Activated T-cell treated with anti-CD3 and anti-CD28 coated beads for 4 hours (primary cell): ENCODE measurements around the gene SCYGR6.
"Not testable (repeated sequence)": the region's sequence is repeated elsewhere in the genome, so short reads cannot be mapped to it uniquely, and the experiment has no call there.

Experiments used
- DNase-seq: peaks from one replicate; pipeline ENCODE4 v3.0.0-alpha.2; 2020

SCYGR6 gene, protein sequence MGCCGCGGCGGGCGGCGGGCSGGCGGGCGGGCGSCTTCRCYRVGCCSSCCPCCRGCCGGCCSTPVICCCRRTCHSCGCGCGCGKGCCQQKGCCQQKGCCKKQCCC

DNA sequence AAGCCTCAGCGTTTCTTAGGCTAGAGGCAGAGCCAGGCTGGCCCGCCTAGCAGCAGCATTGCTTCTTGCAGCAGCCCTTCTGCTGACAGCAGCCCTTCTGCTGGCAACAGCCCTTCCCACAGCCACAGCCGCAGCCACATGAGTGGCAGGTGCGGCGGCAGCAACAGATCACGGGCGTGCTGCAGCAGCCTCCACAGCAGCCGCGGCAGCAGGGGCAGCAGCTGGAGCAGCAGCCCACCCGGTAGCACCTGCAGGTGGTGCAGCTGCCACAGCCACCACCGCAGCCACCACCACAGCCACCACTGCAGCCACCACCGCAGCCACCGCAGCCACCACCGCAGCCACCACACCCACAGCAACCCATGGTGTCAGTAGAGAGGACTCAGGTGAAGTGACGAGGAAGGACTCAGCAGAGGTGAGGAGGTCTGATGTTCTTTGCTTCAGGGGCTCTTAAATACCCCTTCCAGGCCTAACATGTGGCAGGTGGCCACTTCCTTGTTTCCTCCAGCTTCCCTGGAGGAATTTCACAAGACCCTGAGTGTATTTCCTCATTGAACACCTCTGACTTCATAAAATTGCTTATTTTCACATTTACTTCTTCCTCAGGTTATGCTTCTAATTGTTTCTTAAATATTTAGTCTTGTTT is at the start of gene SCYGR6:
Gene SCYGR6, minus strand, starts transcription at position 364 of the 646 bp plus-strand sequence. Its CDS starts 0 bp downstream, at position 364.
- DNase-seq = no peak

DNA sequence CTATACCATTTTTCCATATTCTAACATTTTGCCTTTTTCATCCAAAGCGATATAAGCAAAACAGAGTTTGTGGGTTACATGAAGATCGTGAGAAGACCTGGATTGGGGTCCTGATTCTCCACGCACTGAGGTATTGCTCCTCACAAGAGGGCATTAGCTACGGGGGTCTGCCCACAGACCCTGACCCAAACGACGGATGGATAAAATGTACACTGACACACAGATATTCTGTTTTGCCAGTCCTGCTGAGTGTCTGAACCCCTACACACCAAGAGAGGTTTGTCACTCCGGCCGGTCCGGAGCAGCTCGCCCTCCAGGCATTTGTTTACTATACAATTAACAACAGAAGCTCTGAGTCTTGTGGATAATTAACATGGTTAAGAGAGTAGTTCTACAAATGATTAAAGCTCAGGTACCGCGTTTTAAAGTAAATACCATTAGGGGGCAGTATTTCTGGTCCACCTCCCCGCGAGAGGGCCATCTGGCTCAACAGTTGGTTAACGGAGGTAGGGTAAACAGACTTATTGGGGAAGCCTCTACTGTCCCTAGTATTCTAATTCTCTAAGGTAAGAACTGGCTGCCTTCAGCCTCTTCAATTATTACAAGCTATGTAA is 49.6 kb upstream of the SCYGR6 start:
- DNase-seq = no peak

DNA sequence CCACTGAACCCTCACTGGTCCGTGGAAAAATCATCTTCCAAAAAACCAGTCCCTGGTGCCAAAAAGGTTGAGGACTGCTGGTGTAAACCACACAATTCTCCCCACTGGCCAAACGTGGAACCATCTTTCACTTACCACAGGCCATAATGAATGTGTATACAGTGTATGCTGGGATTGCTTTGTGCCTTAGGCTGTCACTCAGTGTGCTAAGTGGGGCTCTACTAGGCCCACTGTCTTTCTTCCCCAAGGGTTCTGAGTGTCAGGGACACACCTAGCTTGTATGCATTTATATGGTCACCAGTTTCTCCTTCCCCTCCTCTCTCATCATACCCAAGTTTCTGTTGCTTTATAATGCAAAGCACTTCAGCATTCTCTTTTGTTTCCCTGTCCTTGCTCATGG is 48.4 kb upstream of the SCYGR6 start:
- no peak for DNase-seq

DNA sequence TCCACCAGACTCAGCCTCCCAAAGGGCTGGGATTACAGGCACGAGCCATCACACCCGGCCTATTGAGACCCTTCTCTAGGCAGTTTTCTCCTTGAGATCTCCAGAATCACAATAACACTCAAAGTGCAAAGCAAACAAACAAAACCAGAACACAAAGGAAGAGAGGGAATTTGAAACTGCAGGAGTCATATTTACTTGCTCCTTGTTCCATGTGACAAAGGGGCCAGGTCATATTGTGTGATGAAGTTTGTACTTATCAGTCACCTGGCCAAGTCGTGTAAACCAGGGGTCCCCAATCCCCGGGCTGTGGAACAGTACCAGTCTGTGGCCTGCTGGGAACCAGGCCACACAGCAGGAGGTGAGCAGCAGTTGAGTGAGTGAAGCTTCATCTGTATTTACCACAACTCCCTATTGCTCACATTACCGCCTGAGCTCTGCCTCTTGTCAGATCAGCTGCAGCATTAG is 47.7 kb upstream of the SCYGR6 start:
- no peak for DNase-seq

DNA sequence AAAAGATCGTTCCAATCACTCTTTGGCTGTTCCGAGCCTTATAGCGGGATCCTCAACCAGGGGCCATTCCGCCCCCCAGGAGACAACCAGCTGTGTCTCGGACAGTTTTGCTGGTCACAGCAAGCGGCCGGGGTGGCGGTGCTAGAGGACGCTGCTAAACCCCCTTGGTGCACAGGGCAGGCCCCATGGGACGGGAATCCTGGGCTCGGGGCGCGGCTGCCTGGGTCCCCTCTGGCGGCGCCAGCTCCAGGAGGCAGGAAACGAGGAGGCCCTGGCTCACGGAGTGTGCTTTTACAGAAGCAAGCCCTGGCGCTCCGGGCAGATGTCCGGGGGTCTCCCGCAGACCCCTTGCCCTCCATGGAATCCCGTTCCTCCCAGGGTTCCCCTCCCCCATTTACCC is 43.3 kb upstream of the SCYGR6 start:
- no peak for DNase-seq

DNA sequence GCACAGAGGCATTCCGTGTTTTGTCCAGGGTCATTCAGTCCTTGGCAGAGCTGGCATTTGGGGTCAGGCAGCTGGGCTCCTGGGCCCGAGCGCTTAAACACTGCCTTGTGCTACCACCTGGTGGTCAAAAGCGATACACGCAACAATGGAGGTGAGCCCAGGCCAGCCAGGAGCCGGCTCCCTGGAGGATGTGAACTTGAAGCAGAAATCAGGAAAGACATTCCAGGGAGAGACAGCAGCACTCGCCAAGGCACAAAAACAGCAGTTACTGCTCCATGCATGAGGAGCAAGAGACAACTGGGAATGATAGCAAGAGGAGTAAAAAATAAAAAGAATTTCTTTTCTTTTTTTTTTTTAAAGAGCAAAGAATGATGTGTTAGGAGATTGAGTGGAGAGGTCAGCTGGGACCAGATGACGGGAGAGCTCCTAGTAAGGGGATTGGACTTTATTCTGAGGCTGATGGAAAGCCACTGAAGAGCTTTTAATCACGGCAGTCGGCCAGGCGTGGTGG is 41.9 kb upstream of the SCYGR6 start:
- DNase-seq = peak; percentile 42

DNA sequence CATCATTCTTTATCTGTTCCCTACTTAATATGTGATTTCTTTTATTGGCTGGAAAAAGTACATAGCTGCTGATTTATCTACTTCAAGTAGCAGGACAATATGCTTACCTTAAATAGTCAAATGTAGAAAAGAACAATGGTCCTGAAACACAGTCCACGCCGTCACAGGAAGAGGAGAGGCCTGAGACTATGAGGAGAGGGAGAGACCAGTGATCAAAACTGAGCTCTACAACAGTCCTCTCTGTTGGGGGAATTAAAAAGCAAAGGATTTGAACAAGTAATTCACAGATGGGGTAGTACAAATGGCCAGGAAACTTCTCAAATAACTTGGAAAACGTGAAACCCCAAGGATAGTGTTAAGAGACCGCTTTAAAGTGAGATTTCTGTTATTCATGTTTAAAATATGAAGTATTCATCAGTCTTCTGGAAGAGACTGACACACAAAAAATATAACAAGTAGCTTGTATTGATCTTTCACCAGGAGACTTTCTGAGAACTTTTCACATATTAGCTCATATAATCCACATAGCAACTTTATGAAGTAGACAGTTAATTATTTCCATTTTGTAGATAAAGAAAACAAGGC is 41.3 kb upstream of the SCYGR6 start:
- DNase-seq = no peak

DNA sequence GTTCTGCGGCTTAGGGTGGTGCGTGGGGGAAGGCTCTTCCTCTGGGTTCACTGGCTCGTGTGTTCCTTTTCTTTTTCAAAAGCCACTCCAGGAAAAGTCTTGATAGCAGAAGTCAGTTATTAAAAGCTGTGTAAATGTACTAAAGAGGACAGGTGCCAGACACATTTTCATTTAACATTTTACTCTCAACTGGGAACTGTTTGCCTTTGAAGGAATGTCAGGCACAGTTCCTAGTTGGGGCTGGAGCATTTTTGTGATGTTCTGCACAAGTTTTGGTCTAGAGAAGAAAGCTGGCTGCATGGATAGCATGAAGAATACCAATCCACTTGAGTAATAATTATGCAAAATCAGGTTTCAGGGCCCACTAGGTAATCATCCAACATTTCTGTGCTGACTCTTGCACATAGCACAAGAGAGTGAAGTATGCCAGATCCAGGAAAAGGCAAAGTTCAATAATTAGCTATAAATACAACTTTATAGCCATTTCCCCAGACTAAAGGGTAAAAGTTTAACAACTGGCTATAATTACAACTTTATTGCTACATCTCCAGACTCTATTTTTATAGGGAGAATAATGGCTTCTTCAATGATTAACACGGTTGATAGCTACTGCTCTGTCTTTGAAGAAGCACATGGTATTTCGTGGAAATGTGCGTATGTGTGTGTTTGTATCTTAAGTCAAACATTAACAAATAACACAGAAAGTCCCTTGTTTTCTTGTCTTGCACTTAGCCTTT is 37.4 kb upstream of the SCYGR6 start:
- DNase-seq = no peak

DNA sequence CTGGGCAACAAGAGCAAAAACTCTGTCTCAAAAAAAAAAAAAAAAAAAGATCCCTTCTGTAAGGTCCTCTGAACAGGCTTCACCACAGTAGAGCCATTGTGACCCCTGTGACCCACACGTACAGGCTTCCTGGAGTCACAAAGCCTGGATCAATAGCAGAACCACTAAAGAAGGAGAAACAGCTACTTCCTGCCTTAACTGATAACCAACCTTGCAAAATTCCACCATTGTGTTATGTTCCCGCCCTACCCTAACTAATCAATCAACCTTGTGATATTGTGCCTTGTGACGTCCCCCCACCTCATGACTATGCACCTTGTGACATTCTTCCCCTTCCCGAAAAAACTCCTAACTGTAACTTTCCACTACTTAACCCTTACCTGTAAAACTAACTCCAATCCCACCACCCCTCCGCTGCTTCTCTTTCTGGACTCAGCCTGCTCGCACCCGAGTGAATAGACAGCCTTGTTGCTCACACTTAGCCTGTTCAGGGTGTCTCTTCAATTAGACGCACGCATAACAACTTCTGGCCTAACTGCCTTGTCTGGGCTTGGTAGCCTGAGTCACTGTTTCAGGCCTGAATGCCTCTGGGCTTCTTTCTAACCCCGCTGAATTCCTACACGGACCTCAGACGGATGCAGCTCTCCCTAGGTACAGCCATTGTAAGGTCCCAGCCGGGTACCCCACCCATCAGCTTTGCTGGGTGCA is 35.0 kb upstream of the SCYGR6 start:
- DNase-seq = no peak

DNA sequence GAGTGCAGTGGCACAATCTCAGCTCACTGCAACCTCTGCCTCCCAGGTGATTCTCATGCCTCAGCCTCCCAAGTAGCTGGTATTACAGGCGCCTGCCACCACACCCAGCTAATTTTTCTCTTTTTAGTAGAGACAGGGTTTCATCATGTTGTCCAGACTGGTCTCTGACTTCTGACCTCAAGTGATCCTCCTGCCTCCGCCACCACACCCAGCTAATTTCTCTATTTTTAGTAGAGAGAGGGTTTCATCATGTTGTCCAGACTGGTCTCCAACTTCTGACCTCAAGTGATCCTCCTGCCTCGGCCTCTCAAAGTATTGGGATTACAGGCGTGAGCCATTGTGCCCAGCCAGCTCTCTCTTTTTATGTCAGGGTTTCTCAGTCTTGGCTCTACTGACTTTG is 31.7 kb upstream of the SCYGR6 start:
- DNase-seq = not testable (repeated sequence)

DNA sequence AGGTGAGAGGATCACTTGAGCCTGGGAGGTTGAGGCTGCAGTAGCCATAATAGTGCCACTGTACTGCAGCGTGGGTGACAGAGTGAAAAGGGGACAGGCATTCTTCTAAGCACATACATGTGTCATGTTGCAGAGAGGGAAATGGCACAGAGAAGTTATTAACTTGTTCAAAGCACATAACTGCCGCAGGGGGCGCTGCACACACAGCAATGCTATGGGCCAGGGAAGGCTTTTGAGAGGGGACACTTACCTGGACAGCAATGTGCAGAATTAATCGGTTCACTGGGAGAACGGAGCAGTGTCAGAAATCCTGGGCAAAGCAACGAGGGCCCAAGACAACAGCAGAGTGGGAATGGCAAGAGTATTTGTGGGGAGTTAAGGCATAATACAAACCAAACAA is 23.5 kb upstream of the SCYGR6 start:
- no peak for DNase-seq

DNA sequence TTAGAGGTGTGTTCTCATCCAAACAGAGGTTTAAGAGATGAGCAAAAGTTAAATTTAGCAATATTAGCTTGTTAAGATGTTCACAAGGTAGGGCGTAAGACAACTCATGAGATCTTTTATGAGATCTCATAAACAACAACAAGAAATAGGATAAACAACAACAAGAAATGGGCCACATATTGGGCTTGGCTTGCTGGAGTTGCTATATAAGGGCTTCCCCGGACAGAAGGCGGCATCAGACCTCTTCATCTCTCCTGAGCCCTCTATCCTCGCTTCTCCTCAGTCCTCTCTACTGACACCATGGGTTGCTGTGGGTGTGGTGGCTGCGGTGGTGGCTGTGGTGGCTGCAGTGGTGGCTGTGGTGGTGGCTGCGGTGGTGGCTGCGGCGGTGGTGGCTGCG is 21.0 kb upstream of the SCYGR6 start, which contains the start of gene SCYGR8:
Gene SCYGR8, plus strand, starts transcription at position 301 of the 400 bp plus-strand sequence. Its CDS starts 0 bp downstream, at position 301.
- no peak for DNase-seq

DNA sequence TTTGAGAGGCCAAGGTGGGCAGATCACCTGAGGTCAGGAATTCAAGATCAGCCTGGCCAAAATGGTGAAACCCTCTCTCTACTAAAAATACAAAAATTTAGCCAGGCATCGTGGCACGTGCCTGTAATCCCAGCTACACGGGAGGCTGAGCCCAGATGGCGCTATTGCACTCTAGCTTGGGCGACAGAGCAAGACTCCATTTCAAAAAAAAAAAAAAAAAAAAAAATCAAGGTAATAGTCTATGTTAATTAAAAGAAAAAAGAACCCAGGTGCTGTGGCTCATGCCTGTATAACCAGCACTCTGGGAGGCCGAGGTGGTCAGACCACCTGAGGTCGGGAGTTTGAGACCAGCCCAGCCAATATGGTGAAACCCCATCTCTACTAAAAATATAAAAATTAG is 16.1 kb upstream of the SCYGR6 start:
- DNase-seq = not testable (repeated sequence)

DNA sequence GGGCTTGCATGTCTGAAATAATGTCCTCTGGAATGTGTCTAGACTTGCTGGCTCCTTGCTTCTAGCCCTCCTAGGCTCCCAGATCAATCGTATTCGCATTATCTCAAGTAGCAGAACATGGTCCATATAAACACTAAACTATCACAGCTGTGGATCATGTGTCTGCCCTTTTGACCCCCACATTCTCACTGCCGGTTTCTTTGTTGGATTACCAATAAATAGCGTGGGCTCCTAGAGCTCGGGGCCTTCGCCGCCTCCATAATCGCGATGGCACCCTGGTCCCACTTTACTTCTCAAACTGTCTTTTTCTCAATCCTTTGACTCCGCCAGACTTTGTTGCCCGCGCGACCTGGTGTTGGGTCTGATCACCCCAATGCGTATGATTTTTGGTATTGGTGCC is 14.8 kb upstream of the SCYGR6 start:
- DNase-seq = no peak

DNA sequence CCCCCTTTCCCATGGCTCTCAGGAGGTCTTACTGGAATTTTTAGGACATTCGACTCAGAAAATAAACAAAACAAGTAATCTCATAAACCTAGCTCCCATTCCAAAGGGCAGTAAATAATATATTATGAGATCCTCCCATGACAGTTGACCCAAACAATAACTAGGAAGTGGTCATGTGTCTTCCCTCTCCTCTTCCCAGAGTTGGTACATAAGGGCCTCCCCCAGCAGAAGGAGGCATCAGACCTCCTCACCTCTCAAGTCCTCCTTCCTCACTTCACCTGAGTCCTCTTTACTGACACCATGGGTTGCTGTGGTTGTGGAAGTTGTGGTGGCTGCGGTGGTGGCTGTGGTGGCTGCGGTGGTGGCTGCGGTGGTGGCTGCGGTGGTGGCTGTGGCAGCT is 3.5 kb upstream of the SCYGR6 start, which contains the start of gene SCYGR7:
Gene SCYGR7, plus strand, starts transcription at position 301 of the 400 bp plus-strand sequence. Its CDS starts 0 bp downstream, at position 301.
- DNase-seq = no peak

DNA sequence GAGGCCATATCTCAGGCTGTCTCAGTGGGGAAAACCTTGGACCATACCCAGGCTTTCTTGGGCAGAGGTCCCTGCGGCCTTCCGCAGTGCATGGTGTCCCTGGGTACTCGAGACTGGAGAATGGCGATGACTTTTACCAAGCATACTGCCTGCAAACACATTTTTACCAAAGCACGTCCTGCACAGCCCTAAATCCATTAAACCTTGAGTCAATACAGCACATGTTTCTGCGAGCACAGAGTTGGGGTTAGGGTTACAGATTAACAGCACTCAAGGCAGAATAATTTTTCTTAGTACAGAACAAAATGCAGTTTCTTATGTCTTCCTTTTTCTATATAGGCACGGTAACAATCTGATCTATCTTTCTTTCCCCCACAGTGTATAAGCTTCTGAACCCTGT is 1.7 kb downstream of the SCYGR6 start:
- not testable (repeated sequence) for DNase-seq

DNA sequence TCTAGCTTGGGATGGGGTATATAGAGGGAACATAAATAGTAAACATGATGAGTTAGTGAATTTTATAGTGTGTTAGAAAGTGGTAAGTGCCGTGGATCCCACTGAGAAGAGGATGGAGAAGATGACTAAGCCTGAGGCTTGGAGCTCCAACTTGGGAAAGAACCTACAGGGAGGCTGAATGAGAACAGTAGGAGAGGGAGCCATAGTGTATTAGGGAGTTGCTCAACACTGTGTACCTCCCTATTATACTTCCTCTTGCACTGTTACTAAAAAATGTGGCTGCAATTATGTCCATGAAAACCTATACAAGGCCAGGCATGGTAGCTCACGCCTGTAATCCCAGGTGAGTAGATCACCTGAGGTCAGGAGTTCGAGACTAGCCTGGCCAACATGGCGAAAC is 3.9 kb downstream of the SCYGR6 start:
- no peak for DNase-seq

DNA sequence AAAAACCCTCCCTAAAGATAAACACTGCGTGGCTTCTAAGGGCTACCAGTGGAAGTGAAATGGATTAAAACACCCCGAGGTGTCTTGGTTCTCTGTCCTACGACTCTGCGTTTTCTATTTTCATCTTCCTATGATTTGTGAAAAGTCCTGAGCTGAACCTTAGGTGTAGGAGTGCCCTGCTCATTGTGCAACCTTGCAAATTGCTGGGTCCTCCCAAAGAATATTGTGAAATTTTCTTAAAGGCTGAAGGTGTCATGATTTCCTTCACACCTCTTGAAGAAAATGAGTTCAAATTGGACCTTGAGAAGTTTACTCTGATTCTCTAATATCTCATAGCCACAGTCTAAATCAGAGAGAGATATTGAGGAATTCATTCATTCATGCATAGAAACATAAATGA is 4.9 kb downstream of the SCYGR6 start:
- DNase-seq = no peak

DNA sequence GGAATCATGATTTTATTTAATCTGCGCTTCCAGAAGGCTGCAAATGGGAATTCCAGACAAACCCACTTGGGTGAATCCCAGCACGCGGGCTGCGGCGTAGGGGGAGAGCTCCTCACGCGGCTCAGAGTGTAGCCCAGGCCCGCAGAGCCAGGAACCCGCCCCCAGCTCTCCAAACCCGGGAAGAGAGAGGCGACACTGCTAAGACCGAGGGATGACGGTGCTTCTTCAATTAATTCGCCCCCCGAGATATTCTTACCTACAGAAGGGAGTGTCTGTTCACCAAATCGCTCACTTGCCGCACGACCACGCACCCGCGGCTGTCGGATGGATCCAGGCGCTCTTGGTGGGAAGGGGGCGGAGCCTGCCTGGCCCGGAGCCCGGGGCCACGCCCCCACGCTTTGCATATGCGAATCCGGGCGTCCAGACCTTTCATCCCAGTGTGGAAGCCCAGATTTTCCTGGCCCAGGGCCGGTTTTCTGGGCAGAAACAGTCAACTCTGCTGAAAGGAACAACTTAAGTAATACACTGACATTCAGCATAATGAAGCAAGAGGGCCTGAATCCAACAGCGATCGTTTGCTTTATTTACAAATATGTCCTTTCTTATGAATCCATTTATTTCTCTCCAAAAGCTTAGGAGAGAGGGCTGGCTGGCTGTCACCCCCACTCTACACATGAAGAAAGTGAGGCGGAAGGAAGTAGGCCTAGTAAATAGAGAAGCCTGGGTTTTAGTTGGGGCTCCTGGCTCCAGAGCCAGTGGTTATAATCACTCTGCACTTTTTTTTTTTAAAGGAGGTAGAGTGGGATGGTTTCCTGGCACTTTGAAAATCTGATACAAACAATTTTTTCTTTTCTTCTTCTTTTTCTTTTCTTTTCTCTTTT is 6.6 kb downstream of the SCYGR6 start, which contains the start of gene SLC19A3:
Gene SLC19A3, minus strand, starts transcription at position 342 of the 881 bp plus-strand sequence. CDS start 15,710 bp downstream, outside the sequence.
- no peak for DNase-seq

DNA sequence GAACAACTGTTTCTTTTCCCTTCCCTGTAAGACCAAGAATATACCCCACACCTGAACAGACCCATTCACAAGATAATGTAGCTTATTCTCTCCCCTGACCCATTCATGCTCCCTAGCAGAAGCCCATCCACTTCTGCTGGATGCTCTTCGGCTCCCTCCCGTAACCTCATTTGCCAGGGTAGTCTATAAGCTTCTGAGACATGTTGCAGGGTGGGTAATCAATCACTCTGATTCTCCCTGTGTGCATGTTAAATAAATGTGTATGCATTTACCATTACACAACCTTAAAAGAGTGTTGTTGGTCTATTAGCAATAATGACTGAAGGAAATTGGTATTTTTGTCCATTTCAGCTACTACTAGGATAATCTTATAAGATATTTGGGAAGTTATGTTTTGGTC is 8.1 kb downstream of the SCYGR6 start:
- no peak for DNase-seq

DNA sequence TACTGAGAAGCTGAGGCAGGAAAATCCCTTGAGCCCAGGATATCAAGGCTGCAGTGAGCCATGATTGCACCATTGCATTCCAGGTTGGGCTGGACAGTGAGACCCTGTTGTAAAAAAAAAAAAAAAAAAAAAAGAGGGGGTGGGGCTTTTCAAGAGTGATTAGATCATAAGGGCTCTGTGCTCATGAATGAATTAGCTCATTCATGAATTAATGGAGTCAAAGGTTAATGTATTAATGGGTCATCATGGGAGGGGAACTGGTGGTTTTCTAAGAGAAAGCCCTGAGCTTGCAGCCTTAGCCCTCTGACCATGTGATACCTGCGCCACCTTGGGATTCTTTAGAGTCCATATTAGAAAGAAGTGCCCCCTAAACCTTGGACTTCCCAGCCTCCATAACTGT is 11.3 kb downstream of the SCYGR6 start:
- DNase-seq = no peak
